Type B pancreatic cell (in vitro differentiated cells): Measurements from ENCODE around the gene STXBP5. TPM values are rescaled to one million over a fixed set of nuclear protein-coding genes. Genes with fewer than 3 reads are reported as not detected.

Experiments
- DNase-seq: peaks from one replicate; pipeline ENCODE4 v3.0.0; 2021; ENCODE audit warnings: mixed read lengths; ENCODE audit not compliant: unreplicated experiment; ENCODE audit errors: extremely low spot score
- H3K27ac Mint-ChIP-seq: 2 replicates; pipeline ENCODE4 v1.8.0; 2021; ENCODE audit warnings: mild to moderate bottlenecking, mixed read lengths
- H3K27me3 Mint-ChIP-seq: 2 replicates; pipeline ENCODE4 v1.8.0; 2021; ENCODE audit warnings: mixed read lengths
- H3K36me3 Mint-ChIP-seq: 2 replicates; pipeline ENCODE4 v1.8.0; 2021; ENCODE audit warnings: mixed read lengths
- H3K4me1 Mint-ChIP-seq: one replicate; pipeline ENCODE4 v1.8.0; 2021; ENCODE audit warnings: mixed read lengths; ENCODE audit not compliant: unreplicated experiment
- H3K4me3 Mint-ChIP-seq: 2 replicates; pipeline ENCODE4 v1.8.0; 2021; ENCODE audit warnings: mild to moderate bottlenecking, mixed read lengths
- H3K9me3 Mint-ChIP-seq: 2 replicates; pipeline ENCODE4 v1.8.0; 2021; ENCODE audit warnings: mixed read lengths
- total RNA-seq: library from RNA; stranded (reverse); gene quantifications from 2 replicates; pipeline ENCODE4 v1.2.1, GENCODE V29; 2021; ENCODE audit warnings: low replicate concordance
- TF ChIP-seq, protein P1 (sequence below): fragments of 200-600 bp; sonication (generic); conservative IDR thresholded peaks from 2 replicates; pipeline ENCODE4 v1.5.0; 2021; ENCODE audit warnings: antibody characterized with exemption, mild to moderate bottlenecking

STXBP5 gene
- total RNA-seq, 1 donor from 2014 or later = 21.0 TPM

DNA sequence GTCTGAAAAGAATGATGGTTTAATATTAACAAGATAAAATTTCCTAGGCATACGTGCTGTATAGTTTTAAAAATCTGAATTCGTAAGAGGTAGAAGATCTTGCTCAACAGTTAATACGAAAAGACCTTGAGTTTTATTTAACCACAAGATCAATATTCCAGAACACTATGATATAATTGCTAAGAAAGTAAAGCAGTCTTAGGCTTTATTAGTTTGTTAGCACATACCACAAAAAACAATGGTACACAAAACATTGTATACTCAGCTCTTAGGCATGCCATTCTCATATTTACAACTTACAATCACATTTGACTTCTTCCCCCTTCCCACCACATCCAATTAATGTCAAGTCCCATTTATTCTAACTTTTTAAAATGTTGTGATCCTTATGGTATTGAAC is 24.4 kb upstream of the STXBP5 start:
- DNase-seq = no peak
- H3K4me3 Mint-ChIP-seq = no peak overlapping the region
- H3K36me3 Mint-ChIP-seq = no peaks in the 10 kb centered on the region
- TF ChIP-seq, protein P1, sequence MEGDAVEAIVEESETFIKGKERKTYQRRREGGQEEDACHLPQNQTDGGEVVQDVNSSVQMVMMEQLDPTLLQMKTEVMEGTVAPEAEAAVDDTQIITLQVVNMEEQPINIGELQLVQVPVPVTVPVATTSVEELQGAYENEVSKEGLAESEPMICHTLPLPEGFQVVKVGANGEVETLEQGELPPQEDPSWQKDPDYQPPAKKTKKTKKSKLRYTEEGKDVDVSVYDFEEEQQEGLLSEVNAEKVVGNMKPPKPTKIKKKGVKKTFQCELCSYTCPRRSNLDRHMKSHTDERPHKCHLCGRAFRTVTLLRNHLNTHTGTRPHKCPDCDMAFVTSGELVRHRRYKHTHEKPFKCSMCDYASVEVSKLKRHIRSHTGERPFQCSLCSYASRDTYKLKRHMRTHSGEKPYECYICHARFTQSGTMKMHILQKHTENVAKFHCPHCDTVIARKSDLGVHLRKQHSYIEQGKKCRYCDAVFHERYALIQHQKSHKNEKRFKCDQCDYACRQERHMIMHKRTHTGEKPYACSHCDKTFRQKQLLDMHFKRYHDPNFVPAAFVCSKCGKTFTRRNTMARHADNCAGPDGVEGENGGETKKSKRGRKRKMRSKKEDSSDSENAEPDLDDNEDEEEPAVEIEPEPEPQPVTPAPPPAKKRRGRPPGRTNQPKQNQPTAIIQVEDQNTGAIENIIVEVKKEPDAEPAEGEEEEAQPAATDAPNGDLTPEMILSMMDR = no peak
- no peaks in the 10 kb centered on the region for H3K9me3 Mint-ChIP-seq
- H3K27me3 Mint-ChIP-seq = no peaks in the 10 kb centered on the region
- H3K4me1 Mint-ChIP-seq = no peaks in the 10 kb centered on the region
- H3K27ac Mint-ChIP-seq = no peak overlapping the region

DNA sequence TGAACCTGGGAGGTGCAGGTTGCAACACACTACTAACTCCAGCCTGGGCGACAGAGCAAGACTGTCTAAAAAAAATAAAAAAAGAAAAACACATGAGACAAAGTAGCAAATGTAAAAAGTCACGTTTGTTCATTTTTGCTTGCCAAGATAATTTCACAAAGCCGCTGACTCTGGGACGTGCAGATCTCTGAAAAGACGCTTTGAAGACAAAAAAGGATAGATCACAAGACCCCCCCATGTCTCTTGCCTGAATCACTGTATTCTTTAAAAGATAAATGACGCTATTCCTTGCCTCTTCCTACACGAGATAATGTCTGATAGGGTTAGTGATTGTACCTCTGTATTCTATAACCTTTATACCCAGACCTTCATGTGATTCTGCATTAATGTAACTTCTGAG is 23.3 kb upstream of the STXBP5 start:
- TF ChIP-seq, protein P1 = no peak
- Mint-ChIP-seq H3K27me3 (no peaks in the 10 kb centered on the region), H3K4me3 (no peak overlapping the region), H3K9me3 (no peaks in the 10 kb centered on the region), H3K27ac (no peak overlapping the region), H3K36me3 (no peaks in the 10 kb centered on the region), H3K4me1 (no peaks in the 10 kb centered on the region)
- DNase-seq = no peak

DNA sequence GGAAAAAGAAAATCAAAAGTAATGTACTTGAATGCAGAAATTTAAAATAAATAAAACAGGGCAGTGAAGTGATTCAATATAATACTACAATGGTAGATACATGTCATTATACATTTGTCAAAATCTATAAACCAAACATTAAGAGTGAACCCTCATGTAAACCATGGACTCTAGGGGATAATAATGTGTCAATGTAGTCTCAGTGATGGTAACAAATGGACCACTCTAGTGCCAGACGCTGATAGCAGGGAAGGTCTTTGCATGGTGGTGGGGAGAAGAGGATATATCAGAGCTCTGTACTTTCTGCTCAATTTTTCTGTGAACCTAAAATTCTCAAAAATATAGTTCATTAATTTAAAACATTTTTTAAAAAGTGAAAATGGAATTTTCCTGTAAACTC is 19.8 kb upstream of the STXBP5 start:
- Mint-ChIP-seq H3K9me3 (no peaks in the 10 kb centered on the region), H3K36me3 (no peaks in the 10 kb centered on the region), H3K4me1 (no peaks in the 10 kb centered on the region), H3K27ac (no peak overlapping the region), H3K27me3 (no peaks in the 10 kb centered on the region), H3K4me3 (no peak overlapping the region)
- DNase-seq = no peak
- TF ChIP-seq, protein P1 = no peak

DNA sequence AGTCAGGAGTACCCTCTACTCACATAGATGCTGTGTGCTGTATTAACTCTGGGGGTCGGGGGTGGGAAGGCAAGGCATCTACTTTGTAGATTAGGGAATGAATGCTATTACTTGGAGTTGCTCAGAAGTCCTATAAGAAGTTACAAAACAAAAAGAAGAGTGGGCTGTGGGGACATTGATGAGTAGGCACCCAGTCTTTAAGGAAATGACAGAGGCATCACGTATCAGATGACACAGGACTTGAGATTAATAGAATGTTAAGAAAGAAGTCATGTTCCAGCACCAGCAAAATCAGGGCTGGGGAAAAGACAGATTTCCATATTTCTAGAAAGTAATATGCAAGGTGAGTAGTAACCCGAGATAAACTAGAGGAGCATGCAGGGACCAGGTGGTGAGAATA is 19.0 kb upstream of the STXBP5 start:
- Mint-ChIP-seq H3K9me3 (no peaks in the 10 kb centered on the region), H3K4me3 (no peak overlapping the region), H3K27me3 (no peaks in the 10 kb centered on the region), H3K4me1 (no peaks in the 10 kb centered on the region), H3K36me3 (no peaks in the 10 kb centered on the region), H3K27ac (no peak overlapping the region)
- no peak for DNase-seq
- TF ChIP-seq, protein P1 = no peak

DNA sequence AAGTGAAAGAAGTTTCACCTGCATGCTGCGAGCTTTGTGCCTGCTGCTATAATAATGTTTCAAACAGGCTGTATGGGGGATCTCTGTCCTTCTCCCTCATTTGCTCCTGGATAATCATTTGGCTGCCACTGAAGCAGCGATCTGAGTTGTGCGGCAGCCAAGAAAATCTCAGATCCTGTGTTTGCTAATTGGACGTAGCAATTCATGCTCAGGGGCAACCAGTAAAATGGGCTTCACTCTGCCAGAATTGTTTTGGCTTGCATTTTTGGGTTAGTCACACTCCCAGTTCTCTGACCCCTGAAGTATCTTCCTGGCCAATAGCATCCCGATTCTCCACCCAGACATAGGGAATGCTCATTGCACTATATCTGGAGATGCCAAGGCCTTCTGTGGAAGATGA is 13.7 kb upstream of the STXBP5 start:
- no peak overlapping the region for H3K4me3 Mint-ChIP-seq
- TF ChIP-seq, protein P1 = no peak
- no peaks in the 10 kb centered on the region for H3K4me1 Mint-ChIP-seq
- no peaks in the 10 kb centered on the region for H3K27me3 Mint-ChIP-seq
- no peak for DNase-seq
- no peaks in the 10 kb centered on the region for H3K36me3 Mint-ChIP-seq
- no peaks in the 10 kb centered on the region for H3K9me3 Mint-ChIP-seq
- no peak overlapping the region for H3K27ac Mint-ChIP-seq

DNA sequence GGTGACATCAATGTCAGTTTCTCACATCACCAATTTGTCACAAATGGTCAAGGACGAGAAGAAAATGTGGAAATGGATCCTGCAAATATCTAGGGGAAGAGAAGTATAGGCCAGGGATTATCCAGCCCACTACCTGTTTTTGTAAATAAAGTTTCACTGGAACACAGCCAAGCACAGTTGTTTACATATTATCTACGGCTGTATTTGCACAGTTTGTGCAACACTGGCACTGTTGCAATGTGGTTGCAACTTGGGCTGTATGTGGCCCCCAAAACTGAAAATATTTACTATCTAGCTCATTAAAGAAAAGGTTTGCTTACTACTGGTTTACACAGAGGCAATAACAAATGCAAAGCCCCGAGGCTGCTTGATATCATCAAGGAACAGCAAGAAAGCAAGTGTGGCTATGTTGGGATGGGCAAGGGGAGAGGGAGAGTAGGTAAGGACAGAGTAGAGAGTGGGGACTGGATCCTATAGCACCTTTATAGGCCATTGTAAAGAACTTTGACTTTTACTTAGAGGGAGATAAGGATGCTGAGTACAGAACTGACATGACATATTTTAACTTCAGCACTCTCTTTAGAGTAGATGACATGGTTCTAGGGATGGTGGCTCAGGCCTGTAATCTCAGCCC is 11.8 kb upstream of the STXBP5 start:
- Mint-ChIP-seq H3K9me3 (no peaks in the 10 kb centered on the region), H3K27ac (no peak overlapping the region), H3K4me1 (no peaks in the 10 kb centered on the region)

More for the DNA sequence above, 11.8 kb upstream of the STXBP5 start:
- Mint-ChIP-seq H3K36me3 (no peaks in the 10 kb centered on the region), H3K4me3 (no peak overlapping the region), H3K27me3 (no peaks in the 10 kb centered on the region)
- DNase-seq = no peak
- TF ChIP-seq, protein P1 = no peak
